Panc1 (cell line): Measurements from ENCODE around the gene MFSD8.

ENCODE experiments used
- POLR2AphosphoS5 ChIP-seq: IDR thresholded peaks from 2 replicates; pipeline ENCODE4 v1.6.1; 2012; ENCODE audit warnings: mild to moderate bottlenecking, low read depth, low read length, moderate library complexity
- TF ChIP-seq, protein P1 (sequence below): fragments of 450-650 bp; IDR thresholded peaks from 2 replicates; pipeline ENCODE4 v1.5.1; 2017; ENCODE audit warnings: mild to moderate bottlenecking
- TF ChIP-seq, protein P2 (sequence below), 2 experiments: IDR thresholded peaks; 2 replicates each; pipeline ENCODE4 v1.6.1; 2011 to 2012; ENCODE audit warnings: low read depth in 2 of 2, control low read depth in 1 of 2, low read length in 1 of 2, mild to moderate bottlenecking in 1 of 2, moderate library complexity in 1 of 2; ENCODE audit not compliant: insufficient read depth in 1 of 2

DNA sequence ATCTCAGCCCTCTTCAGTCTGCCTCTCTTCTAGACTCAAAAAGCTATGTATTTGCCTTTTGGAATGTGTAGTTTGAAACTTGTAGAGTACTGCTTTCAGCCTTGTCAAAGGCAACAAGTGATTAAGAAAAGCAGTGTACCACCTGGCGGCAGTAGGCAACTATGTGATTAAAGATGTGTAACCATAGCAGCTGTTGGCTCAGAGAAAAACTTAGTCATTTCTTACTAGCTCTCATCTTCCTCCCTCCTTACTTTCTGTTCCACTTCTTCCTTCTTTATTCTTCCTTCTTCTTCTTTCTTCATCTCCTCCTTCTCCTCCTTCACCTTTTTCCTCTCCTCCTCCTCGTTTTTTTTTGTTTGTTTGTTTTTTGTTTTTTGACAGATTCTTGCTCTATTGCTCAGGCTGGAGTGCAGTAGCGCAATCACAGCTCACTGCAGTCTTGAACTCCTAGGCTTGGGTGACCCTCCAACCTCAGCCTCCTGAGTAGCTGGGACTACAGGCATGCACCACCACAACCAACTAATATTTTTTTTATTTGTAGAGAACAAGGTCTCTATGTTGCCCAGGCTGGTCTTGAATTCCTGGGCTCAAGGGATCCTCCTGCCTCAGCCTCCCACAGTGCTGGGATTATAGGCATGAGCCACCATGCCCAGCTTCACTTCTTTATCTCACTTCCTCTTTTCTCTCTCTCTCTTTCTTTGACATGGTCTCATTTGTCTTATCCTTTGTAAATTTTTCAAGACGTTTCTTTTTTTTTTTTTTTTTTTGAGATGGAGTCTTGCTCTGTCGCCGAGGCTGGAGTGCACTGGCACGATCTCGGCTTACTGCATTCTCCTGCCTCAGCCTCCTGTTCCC is 32.8 kb upstream of the MFSD8 start:
- TF ChIP-seq, protein P1, sequence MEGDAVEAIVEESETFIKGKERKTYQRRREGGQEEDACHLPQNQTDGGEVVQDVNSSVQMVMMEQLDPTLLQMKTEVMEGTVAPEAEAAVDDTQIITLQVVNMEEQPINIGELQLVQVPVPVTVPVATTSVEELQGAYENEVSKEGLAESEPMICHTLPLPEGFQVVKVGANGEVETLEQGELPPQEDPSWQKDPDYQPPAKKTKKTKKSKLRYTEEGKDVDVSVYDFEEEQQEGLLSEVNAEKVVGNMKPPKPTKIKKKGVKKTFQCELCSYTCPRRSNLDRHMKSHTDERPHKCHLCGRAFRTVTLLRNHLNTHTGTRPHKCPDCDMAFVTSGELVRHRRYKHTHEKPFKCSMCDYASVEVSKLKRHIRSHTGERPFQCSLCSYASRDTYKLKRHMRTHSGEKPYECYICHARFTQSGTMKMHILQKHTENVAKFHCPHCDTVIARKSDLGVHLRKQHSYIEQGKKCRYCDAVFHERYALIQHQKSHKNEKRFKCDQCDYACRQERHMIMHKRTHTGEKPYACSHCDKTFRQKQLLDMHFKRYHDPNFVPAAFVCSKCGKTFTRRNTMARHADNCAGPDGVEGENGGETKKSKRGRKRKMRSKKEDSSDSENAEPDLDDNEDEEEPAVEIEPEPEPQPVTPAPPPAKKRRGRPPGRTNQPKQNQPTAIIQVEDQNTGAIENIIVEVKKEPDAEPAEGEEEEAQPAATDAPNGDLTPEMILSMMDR = no peak; the same call in 1 of the 2 replicates
- TF ChIP-seq, protein P2, sequence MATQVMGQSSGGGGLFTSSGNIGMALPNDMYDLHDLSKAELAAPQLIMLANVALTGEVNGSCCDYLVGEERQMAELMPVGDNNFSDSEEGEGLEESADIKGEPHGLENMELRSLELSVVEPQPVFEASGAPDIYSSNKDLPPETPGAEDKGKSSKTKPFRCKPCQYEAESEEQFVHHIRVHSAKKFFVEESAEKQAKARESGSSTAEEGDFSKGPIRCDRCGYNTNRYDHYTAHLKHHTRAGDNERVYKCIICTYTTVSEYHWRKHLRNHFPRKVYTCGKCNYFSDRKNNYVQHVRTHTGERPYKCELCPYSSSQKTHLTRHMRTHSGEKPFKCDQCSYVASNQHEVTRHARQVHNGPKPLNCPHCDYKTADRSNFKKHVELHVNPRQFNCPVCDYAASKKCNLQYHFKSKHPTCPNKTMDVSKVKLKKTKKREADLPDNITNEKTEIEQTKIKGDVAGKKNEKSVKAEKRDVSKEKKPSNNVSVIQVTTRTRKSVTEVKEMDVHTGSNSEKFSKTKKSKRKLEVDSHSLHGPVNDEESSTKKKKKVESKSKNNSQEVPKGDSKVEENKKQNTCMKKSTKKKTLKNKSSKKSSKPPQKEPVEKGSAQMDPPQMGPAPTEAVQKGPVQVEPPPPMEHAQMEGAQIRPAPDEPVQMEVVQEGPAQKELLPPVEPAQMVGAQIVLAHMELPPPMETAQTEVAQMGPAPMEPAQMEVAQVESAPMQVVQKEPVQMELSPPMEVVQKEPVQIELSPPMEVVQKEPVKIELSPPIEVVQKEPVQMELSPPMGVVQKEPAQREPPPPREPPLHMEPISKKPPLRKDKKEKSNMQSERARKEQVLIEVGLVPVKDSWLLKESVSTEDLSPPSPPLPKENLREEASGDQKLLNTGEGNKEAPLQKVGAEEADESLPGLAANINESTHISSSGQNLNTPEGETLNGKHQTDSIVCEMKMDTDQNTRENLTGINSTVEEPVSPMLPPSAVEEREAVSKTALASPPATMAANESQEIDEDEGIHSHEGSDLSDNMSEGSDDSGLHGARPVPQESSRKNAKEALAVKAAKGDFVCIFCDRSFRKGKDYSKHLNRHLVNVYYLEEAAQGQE (IDR thresholded peaks at IDR 0.05; ENCODE audit: insufficient read depth in 1 of 2, low read depth in 2 of 2, low read length in 1 of 2) = no peak
- TF ChIP-seq POLR2AphosphoS5 = no peak
